Neuron (in vitro differentiated cells): ENCODE results near the gene ABHD6.

Experiments
- H2AFZ ChIP-seq: one replicate; pipeline ENCODE4 v1.6.1; 2013; ENCODE audit warnings: low read depth, mild to moderate bottlenecking, inconsistent platforms, low read length, moderate library complexity
- H3K27me3 ChIP-seq: one replicate; pipeline ENCODE4 v1.6.1; 2013; ENCODE audit warnings: low read length; ENCODE audit not compliant: insufficient read depth
- H3K36me3 ChIP-seq: one replicate; pipeline ENCODE4 v1.6.1; 2013; ENCODE audit warnings: low read length; ENCODE audit not compliant: insufficient read depth
- H3K4me1 ChIP-seq: one replicate; pipeline ENCODE4 v1.6.1; 2013; ENCODE audit warnings: low read length; ENCODE audit not compliant: insufficient read depth
- H3K4me3 ChIP-seq: 2 replicates; pipeline ENCODE4 v1.5.1; 2013; ENCODE audit warnings: mild to moderate bottlenecking, low read length, moderate library complexity
- H3K9me3 ChIP-seq: one replicate; pipeline ENCODE4 v1.6.1; 2013; ENCODE audit warnings: low read length

Gene ABHD6, protein sequence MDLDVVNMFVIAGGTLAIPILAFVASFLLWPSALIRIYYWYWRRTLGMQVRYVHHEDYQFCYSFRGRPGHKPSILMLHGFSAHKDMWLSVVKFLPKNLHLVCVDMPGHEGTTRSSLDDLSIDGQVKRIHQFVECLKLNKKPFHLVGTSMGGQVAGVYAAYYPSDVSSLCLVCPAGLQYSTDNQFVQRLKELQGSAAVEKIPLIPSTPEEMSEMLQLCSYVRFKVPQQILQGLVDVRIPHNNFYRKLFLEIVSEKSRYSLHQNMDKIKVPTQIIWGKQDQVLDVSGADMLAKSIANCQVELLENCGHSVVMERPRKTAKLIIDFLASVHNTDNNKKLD

DNA sequence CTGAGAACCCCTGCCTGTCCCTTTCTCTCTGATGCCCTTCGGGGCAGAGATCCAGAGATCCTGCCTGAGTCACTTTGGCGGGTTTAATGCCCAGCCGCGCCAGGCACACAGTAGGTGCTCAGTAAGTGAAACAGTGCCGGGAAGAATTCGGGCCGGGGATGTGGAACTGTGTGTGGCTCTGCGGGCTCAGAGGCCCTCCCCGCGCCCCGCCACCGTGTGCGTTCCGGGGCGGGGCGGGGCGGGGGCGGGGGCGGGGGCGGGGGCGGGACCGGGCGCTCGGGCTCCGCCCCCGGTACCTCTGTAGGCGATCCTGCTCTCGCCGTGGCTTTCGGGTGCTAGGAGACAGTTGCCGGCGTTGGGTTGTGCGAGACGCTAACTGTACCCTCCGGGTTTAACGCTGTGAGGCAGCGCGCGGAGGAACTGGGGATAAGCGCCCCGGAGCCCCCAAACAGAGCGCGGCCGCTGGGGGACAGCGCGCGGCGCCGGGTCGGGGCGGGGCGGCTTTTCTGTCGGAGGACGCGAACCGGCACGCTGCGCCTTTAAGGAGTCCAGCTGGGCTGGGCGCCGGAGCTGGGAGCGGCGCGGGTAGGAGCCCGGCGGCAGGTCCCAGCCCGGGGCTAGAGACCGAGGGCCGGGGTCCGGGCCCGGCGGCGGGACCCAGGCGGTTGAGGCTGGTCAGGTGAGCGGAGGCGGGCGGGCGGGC lies at the start of gene ABHD6:
TSS of gene ABHD6 (plus strand) at position 555 of the 703 bp plus-strand sequence. CDS start 18,795 bp downstream, outside the sequence.
- Histone ChIP-seq H3K4me3 (peak within 1 kb of the TSS; percentile 89), H3K27me3 (peaks cover 44% of the 10 kb centered on the region), H2AFZ (peak within 1 kb of the TSS; percentile 100), H3K4me1 (peaks cover 11% of the 10 kb centered on the region), H3K36me3 (no peaks in the 10 kb centered on the region), H3K9me3 (no peaks in the 10 kb centered on the region)

DNA sequence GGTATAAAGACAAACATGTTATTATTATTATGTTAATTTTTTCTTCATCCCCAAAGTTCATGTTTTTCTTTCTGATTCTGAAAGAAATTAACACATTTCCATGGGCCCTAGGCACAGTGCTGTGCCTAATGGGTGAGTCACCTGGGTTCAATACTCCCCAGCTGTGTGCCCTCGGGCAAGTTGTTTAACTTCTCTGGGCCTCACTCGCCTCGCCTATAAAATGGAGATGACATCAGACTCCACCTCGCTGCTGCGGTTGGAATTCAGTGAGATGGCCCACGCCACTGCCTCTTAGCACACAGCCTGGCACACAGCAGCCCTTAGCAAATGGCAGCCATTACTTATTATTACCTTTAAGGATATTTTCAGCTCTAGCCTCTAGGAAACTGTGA lies 49.4 kb upstream of the ABHD6 start:
- no peaks in the 10 kb centered on the region for H3K36me3 ChIP-seq

DNA sequence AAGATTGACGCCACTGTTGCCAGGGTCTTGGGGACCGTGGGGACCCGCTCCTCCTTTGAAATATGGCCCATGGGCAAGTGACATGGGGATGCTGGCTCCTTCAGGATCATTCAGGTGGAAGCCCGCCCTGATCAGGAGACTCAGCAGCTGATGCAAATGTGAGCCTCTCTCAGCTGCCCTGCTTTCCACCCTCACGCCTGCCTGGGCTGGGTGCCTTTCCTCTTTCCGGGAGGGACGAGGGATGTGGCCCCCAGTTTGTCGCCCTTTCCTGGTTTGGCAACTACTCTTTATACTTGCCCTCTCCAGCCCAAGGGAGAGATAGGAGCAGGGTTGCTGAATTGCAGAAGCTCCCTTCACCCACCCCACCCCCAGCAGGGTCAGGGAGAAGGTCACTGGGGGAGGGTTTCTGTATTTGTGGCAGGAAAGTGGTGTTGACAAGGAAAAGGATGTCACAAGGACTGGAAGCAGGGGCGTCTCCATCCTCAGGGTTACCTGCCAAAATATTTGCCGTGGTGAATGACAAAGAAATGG lies 48.6 kb upstream of the ABHD6 start:
- H2AFZ ChIP-seq = no peak overlapping the region
- no peaks in the 10 kb centered on the region for H3K27me3 ChIP-seq
- H3K4me3 ChIP-seq = no peak overlapping the region
- no peaks in the 10 kb centered on the region for H3K9me3 ChIP-seq
- peaks cover 10% of the 10 kb centered on the region for H3K4me1 ChIP-seq
- no peaks in the 10 kb centered on the region for H3K36me3 ChIP-seq

More for the DNA sequence above, 49.4 kb upstream of the ABHD6 start:
- peaks cover 3% of the 10 kb centered on the region for H3K27me3 ChIP-seq
- H3K4me1 ChIP-seq = peaks cover 10% of the 10 kb centered on the region
- H3K9me3 ChIP-seq = no peaks in the 10 kb centered on the region
- H3K4me3 ChIP-seq = no peak overlapping the region
- no peak overlapping the region for H2AFZ ChIP-seq

DNA sequence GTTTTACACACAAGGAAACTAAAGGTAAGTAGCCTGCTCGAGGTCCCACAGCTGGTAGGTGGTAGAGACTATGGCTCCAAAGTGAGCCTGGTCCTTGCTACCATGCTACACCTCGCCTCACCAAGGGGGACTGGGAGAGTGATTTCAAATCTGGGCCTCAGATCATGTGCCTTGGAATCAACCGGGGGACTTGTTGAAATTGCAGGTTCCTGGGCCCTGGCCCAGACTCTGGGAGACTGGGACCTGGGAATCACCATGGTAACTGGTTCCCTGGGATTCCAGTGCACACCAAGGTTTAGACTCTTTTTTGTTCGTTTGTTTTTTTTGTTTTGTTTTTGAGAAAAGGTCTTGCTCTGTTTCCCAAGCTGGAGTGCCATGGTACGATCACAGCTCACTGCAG lies 47.9 kb upstream of the ABHD6 start:
- H2AFZ ChIP-seq = no peak overlapping the region
- H3K27me3 ChIP-seq = no peaks in the 10 kb centered on the region
- peaks cover 10% of the 10 kb centered on the region for H3K4me1 ChIP-seq
- no peaks in the 10 kb centered on the region for H3K36me3 ChIP-seq
- no peaks in the 10 kb centered on the region for H3K9me3 ChIP-seq
- no peak overlapping the region for H3K4me3 ChIP-seq

DNA sequence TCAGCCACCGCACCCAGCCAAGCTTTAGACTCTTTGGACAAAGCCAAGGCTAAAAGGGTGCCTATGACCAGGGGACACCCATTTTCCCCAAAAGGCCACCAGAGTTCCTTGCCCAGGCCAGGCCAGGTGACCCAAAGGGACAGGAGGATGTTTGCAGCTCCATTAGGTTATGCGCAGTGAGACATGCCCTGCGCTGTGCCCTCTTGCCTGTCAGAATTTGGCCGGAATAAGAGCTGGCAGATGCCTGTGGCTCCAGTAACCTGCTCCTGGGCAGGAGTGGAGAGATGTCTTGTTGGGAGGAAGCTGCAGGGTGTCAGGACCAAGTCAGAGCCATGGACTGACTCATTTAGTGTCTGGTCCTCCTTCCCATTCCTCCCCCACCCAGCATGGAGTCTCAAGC lies 47.3 kb upstream of the ABHD6 start:
- H3K4me3 ChIP-seq = no peak overlapping the region
- no peak overlapping the region for H2AFZ ChIP-seq
- H3K4me1 ChIP-seq = peaks cover 10% of the 10 kb centered on the region
- no peaks in the 10 kb centered on the region for H3K27me3 ChIP-seq
- H3K36me3 ChIP-seq = no peaks in the 10 kb centered on the region
- H3K9me3 ChIP-seq = no peaks in the 10 kb centered on the region

DNA sequence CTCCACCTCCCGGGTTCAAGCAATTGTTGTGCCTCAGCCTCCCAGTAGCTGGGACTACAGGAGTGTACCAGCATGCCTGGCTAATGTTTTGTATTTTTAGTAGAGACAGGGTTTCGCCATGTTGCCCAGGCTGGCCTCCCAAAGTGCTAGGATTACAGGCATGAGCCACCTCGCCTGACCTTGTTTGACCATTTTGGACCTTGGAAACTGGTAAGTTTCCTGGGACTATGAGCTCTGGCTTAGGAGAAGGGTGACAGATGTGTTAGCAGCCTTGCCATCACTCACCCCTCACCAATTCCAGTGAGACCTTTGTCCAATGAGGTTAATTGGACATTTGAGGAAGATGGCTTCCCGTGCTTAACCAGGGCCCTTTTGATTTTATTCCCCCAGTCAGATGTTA lies 46.7 kb upstream of the ABHD6 start:
- Histone ChIP-seq H3K4me3 (no peak overlapping the region), H3K9me3 (no peaks in the 10 kb centered on the region), H3K27me3 (no peaks in the 10 kb centered on the region), H3K4me1 (peaks cover 10% of the 10 kb centered on the region), H3K36me3 (no peaks in the 10 kb centered on the region), H2AFZ (no peak overlapping the region)

DNA sequence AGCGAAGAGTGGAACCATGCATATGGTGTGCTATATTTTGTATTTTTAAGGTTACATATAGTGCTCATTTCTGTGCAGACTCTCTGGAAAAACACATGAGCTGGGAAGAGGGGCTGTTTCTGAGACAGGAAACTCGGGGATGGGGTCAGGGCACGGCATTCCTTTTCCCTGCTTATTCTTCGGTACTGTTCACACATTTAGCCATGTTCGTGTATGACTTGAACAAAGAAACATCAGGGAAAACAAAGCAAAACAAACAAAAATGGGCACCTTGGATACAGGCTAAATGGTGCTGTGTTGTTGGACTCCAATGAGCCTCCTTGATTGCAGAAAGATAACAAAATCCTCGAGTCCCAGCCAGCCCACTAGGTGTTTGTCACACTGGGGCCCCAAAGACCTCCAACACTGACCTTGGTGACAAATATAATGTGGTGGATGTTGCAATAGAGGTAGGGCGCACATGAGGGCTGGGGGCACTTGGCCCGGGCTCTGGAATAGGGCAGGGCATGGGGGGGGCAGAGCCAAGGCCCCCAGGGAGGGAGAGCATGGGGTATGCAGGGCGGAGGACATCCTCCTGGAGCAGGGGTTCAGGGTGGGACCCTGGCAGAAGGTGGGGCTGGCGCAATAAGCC lies 46.1 kb upstream of the ABHD6 start:
- no peaks in the 10 kb centered on the region for H3K36me3 ChIP-seq
- no peak overlapping the region for H3K4me3 ChIP-seq
- no peak overlapping the region for H2AFZ ChIP-seq
- H3K9me3 ChIP-seq = no peaks in the 10 kb centered on the region
- peaks cover 10% of the 10 kb centered on the region for H3K4me1 ChIP-seq
- H3K27me3 ChIP-seq = no peaks in the 10 kb centered on the region

DNA sequence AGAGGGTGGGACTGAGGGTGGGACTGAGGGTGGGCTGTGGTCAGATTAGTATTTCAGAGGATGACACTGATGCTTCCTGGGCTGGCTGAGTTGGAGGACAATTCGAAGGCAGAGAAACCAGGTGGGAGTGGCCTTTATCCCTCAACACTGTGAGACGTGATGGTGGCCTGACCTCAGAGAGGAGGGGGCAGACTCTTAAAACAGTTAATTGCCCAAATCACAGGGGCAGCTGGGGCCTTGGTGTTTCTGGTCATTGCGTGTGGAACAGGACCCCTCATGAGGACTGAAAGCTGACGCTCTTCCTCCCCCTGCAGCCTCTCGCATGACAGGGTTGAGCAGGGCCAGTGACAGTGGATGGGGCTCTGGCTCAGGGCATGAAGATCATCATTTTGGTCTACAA lies 45.5 kb upstream of the ABHD6 start:
- no peaks in the 10 kb centered on the region for H3K36me3 ChIP-seq
- H2AFZ ChIP-seq = no peak overlapping the region
- no peak overlapping the region for H3K4me3 ChIP-seq
- no peaks in the 10 kb centered on the region for H3K27me3 ChIP-seq
- H3K9me3 ChIP-seq = no peaks in the 10 kb centered on the region
- H3K4me1 ChIP-seq = peaks cover 10% of the 10 kb centered on the region

DNA sequence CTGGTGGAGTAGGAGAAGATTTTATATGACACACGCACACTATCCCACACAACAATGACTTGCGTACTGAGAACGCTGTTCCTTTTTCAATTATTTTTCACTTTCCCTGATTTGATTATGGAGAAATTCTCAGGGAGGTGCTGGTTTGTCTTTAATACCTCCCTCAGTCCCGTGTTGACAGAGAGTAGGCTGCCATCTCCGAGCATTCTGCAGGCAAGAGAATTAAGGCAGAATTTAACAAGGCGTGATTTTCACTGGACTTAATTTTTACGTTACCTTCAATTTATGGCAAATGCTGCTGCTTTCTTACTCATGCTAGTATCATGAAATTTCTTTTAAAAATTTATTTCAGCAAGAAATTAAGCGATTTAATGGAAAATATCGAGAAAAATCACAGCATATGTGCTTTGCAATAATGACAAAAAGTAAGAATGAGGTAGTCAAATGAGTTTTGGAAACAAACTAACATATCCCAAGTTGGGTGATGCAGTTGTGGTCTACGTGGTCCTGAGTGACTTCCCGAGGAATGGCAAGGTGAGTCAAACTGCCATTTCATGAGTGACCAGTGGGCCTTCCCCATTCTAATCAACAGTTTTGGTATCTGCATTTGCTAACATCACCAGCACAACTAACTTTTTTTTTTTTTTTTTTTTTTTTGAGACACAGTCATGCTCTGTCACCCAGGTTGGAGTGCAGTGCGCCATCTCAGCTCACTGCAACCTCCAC lies 43.7 kb upstream of the ABHD6 start:
- H3K9me3 ChIP-seq = no peaks in the 10 kb centered on the region
- H2AFZ ChIP-seq = no peak overlapping the region
- H3K4me1 ChIP-seq = peaks cover 10% of the 10 kb centered on the region
- no peaks in the 10 kb centered on the region for H3K36me3 ChIP-seq
- H3K4me3 ChIP-seq = no peak overlapping the region
- no peaks in the 10 kb centered on the region for H3K27me3 ChIP-seq

DNA sequence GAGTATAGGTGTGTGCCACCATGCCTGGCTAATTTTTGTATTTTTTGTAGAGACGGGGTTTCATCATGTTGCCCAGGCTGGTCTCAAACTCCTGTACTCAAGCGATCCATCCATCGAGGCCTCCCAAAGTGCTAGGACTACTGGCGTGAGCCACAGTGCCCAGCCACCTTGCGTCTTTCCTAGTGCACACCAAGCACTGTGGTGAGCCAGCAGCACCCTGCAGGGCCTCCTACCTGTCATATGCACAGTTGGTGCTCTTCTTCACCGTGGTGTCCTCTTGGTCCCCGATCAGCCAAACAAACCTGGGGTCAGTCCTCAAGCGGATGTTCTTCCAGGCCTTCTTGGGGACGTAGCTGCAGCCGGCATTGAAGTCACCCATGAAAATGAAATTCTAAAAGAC lies 40.0 kb upstream of the ABHD6 start:
- no peaks in the 10 kb centered on the region for H3K27me3 ChIP-seq
- no peaks in the 10 kb centered on the region for H3K36me3 ChIP-seq
- H3K9me3 ChIP-seq = no peaks in the 10 kb centered on the region
- H3K4me3 ChIP-seq = no peak overlapping the region
- H3K4me1 ChIP-seq = no peaks in the 10 kb centered on the region
- no peak overlapping the region for H2AFZ ChIP-seq

DNA sequence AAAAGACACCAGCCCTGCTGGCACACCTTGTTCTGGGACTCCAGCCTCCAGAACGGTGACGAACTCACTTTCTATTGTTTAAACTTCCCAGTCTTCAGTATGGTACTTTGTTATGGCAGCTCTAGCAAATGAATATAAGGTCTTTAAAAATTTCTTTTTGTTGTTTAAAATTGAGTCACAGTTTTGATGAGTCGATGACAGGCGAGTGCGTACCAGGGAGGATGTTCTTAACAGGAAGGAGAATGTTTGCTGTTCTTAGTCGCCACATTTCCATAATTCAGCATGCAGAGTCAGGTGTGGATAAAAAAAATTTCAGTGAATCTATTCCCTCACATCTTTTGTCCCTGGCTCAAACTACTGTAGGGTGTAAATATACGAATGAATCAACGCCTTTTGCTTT lies 39.2 kb upstream of the ABHD6 start:
- H3K9me3 ChIP-seq = no peaks in the 10 kb centered on the region
- H3K27me3 ChIP-seq = no peaks in the 10 kb centered on the region

DNA sequence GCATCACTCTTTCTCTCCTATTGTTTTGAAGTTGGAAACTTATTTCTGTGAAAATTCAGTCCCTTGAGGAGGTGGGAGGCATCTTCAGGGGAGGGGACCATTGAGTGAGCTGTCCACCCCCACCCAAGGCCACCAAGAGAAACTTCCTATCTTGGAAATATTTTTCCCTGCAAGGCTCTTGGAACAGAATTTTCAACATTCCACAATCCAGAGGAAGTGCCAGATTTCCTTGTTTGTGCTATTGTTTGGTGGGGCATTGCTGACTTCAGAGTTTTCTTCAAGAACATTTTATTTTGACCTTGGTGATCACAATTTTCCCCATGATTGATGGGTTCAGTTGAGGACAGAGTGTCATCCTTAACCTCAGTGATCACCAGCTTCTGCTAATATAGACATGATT lies 38.8 kb upstream of the ABHD6 start:
- Histone ChIP-seq H2AFZ (no peak overlapping the region), H3K4me3 (no peak overlapping the region), H3K27me3 (no peaks in the 10 kb centered on the region), H3K9me3 (no peaks in the 10 kb centered on the region), H3K36me3 (no peaks in the 10 kb centered on the region), H3K4me1 (no peaks in the 10 kb centered on the region)

More for the DNA sequence above, 39.2 kb upstream of the ABHD6 start:
- no peak overlapping the region for H2AFZ ChIP-seq
- no peaks in the 10 kb centered on the region for H3K4me1 ChIP-seq
- H3K36me3 ChIP-seq = no peaks in the 10 kb centered on the region
- no peak overlapping the region for H3K4me3 ChIP-seq
